Heart left ventricle (tissue), 13 donors: ENCODE measurements around the gene TMEM273.

ENCODE experiments used
- POLR2A ChIP-seq, 2 donors: fragments of 450-650 bp; IDR thresholded peaks; one replicate each; pipeline ENCODE4 v1.6.1; 2017; ENCODE audit warnings: antibody characterized with exemption in 2 of 2, mild to moderate bottlenecking in 2 of 2, moderate library complexity in 2 of 2
- TF ChIP-seq, protein P1 (sequence below), 12 donors: fragments of 200-600 bp; sonication (generic) in 4 of 12; IDR thresholded peaks; one replicate each; pipeline versions ENCODE4 v1.5.0 to v1.8.0; 2018 to 2022; ENCODE audit warnings: antibody characterized with exemption in 12 of 12, mild to moderate bottlenecking in 5 of 12
- donor health status: ischemic (EF 13 %, LVEDD 7.1; RV severe dilation, severe dysfunction).
- donor health status: DM: no; HTN: yes; CAD: no.
- donor health status: DM: no; HTN: no; CAD: no.
- donor health status: ischemic (EF 25% LVEDD 6.9; RV normal size, moderate dysfunction).
- donor health status: ischemic (EF 25% LVEDD 5.7; RV mildly dilated, moderate dysfunction).
- donor health status: ischemic (EF 35%, LVEDD 5.7; RV mildly dilated, moderate dysfunction).
- donor health status: nonischemic (EF 11% LVEDD 7.7; RV severe dilation, severe dysfunction).
- donor health status: DM: yes; HTN: yes; CAD: no.
- donor health status: PGD.
- donor health status: ischemic (EF 29% LVEDD 5.4; RV normal size, mild dysfunction).
- donor health status: nonischemic (EF 23%, LVEDD 6.1; RV moderate dilation, normal function).

DNA sequence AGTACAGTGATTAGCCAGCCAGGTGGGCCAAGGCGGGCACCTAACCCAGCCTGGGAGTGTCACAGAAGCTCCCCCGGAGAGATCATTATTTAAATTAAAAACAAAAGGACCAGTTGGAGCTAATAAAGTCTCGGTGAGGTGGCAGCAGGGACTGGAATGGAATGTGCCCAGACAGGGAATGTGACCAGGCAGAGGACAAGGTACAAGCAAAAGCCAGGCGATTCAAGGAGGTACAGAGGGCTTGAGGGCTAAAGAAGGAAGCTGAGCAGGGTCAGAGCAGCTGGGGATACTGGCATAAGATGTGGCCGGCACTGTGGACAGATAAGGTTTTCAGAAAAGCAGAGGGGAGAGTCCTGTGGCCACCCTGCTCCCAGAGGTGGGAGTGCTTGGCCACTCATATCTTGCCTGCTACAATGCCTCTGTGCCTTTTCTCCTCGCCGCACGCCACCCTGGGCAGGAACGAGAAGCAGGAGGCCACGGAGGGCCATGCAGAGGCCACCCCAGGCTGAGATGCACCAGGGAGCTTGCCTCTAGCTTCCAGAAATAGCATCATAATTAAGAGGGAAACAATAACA lies 13.2 kb downstream of the TMEM273 start:
- TF ChIP-seq, protein P1, sequence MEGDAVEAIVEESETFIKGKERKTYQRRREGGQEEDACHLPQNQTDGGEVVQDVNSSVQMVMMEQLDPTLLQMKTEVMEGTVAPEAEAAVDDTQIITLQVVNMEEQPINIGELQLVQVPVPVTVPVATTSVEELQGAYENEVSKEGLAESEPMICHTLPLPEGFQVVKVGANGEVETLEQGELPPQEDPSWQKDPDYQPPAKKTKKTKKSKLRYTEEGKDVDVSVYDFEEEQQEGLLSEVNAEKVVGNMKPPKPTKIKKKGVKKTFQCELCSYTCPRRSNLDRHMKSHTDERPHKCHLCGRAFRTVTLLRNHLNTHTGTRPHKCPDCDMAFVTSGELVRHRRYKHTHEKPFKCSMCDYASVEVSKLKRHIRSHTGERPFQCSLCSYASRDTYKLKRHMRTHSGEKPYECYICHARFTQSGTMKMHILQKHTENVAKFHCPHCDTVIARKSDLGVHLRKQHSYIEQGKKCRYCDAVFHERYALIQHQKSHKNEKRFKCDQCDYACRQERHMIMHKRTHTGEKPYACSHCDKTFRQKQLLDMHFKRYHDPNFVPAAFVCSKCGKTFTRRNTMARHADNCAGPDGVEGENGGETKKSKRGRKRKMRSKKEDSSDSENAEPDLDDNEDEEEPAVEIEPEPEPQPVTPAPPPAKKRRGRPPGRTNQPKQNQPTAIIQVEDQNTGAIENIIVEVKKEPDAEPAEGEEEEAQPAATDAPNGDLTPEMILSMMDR (IDR thresholded peaks at IDR 0.05), result no peak
- TF ChIP-seq POLR2A (IDR thresholded peaks at IDR 0.05), result no peak
